Iris pigment epithelial cell (primary cell): ENCODE results near the gene HSPG2.
"Not testable (repeated sequence)": the region's sequence is repeated elsewhere in the genome, so short reads cannot be mapped to it uniquely, and the experiment has no call there.

Experiments used
- DNase-seq: peaks from one replicate; pipeline ENCODE4 v3.0.0-alpha.2; 2011; ENCODE audit warnings: low read depth

Gene HSPG2

DNA sequence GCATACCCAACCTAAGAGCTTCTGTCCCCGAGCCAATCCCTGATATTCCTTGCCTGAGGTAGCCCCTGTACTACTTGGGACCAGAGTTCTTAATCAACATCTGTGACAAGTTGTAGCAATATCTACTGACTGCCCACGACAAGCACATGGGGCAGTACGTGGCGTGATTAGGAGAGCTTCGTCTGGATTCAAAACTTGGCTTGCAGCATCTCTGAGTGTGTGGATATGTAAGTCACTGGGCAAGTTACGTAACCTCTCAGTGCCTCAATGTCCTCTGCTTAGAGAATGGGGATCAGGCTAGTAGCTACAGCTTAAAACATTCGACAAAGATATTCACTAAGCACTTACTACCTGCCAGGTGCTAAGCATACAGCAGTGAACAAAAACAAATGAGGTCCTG lies 5.0 kb downstream of the HSPG2 start:
- peak; percentile 92 for DNase-seq

DNA sequence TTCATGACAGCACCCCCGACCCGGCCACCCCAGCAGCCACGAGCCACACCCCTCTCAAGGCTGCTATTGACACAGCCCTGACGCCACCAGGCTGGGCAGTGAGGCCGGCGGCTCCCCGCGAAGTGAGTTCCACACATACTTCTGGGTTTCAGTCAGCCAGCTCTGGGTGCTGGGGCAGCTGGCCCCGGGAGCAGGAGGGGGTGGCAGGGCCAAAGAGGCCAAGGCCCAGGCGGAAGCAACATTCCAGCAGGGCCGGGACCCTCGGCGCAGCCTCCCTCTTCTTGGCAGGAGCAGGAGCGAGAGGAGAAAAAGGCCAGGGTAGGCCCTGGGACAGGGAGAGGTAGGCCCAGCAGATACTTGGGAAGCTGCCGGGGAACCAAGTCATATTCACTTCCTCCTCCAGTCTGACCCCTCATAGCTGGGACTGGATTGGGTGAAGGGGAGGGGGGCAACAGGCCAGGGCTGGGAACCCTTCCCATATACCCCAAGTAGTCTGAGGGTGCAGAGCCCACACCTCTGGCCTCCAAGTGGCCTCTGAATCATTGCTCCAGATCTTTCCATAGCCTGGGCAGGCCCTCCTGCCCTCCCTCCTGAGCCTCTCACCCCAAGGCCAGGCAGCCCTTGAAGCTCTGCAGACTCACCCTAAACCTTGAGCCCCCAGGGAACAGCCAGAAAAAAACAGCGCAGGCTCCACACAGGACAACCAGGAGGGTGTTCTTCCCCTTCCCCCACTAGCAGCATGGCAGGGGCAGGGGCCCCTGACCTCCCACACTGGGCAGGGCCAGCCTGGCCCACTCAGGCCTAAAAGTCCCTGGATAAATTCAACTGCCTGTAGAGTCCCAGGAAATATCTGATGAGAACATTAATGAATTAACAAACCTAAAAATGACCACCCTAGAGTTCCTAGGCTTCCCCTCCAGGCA lies 5.7 kb downstream of the HSPG2 start:
- peak; percentile 88 for DNase-seq

DNA sequence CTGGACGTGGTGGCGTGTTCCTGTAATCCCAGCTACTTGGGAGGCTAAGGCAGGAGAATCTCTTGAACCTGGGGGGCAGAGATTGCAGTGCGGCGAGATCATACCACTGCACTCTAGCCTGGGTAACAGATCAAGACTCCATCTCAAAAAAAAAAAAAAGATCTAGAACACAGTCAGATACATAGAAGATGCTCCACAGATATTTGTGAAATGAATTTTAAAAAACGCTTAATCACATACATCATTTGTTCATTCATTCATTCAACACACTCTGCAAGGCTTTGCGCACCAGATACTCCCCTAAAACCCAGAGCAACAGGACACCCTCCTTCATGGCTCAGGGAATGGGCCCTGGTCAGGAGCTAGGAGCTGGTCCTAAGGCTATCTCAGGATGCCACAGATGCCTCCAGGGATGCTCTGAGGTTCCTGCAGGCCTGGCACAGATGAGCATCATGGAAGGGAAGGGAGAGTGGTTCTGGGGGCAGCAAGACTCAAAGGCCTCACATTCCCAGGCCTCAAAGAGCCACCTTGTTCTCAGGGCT lies 6.4 kb downstream of the HSPG2 start:
- DNase-seq = no peak

DNA sequence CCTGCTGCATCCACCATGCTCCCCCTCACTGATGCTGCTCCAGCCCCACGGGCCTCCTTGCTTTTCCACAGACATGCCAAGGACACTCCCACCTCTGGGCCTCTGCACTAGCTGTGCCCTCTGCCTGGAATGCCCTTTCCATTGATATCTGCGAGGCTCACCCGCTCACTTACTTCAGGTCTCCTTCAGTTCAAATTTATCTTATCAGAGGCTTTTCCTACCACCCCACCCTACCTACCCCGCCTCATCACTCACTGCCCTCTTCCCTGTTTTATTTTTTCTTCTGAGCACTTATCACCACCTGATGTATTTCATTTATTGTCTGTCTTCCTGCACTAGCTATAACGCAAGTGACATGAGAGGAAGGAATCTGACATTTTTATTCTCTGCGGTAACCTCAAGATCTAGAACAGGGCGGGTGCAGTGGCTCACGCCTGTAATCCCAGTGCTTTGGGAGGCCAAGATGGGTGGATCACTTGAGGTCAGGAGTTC lies 7.0 kb downstream of the HSPG2 start:
- no peak for DNase-seq

DNA sequence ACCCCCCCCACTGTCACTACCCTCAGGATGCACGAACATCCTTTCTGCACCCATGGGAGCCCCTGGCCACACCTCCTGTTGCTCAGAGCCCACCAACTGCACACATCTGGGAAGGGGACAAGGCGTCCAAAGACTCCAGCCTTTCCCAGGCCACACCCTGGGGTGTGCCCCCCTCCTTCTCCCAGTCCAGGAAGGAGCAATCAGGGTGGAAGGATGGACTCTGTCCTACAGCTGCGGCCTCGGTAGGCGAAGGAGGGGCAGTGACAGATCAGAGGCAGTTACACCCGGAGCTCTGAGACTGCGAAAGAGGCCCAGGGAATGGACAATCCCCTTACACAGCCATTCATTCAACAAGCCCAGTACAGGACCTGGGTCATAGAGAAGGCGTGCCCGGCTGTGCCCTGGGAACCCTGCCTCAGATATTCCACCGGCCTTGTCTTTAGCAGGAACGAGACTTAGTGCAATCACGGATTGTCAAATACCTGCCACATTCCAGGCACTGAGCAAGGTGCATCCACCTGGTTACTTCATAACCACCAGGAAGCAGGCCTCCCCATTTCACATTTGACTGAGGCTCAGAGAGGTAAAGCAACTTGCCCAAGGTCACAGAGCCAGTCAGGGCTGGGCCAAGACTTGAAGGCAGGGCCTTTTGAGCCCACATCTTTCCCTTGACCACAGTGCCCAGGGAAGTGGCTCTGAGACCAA lies 9.4 kb downstream of the HSPG2 start:
- no peak for DNase-seq

DNA sequence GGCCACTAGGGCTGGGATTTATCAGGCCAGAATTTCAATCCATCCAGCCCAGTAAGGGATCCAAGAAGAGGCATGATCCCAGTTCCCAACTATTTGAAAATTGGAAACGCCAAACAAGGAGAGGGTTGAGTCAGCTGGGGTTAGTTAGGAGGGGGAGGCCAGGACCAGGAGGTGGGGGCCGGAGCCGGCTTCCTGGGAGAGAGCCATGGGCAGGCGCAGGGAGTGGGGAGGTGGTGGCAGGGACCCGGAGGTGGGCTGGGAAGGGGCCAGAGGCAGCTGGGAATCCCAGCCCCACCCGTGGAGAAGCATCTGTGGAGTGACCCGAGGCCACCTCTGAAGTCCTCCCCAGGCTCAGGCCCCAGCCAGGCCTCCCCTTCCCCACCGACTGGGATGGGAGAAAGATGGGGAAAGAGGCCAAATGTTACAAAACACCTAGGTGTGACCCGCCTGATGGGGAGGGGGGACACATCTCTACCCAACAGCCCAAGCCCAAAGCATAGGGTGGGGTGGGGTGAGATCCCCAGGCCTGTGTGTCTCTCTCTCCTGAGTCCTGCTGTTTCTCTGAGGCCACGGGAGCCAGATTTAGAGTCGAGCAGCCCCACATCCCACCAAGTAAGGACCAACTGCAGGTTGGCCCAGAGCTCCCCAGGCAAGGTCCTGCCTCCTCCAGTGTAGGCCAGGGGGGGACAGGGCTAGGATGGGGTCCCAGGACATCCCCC lies 10.1 kb downstream of the HSPG2 start:
- DNase-seq = no peak

DNA sequence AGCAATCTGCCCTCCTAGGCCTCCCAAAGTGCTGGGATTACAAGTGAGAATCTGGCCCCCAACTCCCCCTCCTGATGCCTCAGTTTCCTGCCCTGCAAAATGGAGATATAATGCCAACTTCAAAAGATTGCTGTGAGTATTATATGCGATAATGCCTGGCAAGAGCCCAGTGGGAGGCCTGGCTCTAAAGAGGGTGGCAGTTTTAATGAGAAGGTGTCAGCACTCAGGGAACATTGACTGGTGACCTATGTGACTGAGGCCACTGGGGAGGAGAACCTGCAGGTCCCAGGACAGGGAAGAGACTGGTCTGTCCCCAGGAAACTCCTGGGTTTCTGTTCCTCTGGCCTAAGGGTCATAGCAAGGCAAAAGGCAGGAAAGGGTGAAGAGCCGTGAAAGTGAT lies 11.0 kb downstream of the HSPG2 start:
- no peak for DNase-seq

DNA sequence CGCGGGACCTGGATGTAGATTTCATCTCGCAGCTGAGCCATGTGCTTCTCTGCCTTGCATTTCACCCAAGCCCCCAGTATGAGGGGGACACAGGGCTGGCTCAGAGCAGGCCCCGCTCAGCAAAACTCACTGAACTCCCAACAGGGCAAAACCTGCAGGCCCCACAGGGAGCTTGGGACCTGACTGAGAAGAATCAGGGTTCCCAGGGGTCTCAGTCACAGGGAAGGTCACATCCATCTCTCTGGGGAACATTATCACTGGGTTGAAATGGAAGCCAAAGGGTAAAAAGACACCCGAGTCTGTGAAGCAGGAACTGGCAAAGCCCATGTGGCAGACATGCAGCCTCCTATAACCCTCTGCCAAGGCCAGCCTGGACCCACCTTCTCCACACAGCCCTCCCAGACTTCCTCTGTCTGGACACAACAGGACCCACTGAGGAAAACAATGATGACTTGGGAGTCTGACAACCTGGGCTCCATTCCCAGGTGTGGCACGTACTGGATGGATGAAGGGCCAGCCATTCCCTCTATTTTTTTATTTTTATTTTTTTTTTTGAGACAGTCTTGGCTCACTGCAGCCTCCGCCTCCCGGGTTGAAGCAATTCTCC lies 11.7 kb downstream of the HSPG2 start:
- no peak for DNase-seq

DNA sequence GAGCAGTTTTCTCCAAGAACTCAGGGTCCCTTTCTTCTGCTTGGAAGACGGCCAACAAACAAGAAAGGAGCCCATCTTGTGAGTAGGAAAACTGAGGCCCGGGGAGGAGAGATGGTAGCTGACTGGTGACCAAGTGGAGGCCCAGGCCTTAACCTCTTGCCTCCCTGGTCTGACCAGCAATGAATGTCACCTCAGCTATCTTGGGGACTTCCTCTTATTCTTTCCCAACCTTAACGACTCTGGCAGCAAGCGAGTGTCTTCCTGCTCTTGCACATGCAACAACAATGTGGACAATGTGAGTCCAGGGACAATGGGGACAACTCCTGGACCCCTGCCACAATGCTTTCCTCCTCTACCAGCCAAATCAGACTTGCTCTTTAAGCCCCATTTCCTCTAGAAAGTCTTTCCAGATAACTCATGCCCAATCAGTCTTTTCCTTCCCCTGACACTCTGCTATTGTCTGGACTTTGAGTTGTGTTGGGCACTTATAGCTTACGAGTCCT lies 12.6 kb downstream of the HSPG2 start:
- no peak for DNase-seq

DNA sequence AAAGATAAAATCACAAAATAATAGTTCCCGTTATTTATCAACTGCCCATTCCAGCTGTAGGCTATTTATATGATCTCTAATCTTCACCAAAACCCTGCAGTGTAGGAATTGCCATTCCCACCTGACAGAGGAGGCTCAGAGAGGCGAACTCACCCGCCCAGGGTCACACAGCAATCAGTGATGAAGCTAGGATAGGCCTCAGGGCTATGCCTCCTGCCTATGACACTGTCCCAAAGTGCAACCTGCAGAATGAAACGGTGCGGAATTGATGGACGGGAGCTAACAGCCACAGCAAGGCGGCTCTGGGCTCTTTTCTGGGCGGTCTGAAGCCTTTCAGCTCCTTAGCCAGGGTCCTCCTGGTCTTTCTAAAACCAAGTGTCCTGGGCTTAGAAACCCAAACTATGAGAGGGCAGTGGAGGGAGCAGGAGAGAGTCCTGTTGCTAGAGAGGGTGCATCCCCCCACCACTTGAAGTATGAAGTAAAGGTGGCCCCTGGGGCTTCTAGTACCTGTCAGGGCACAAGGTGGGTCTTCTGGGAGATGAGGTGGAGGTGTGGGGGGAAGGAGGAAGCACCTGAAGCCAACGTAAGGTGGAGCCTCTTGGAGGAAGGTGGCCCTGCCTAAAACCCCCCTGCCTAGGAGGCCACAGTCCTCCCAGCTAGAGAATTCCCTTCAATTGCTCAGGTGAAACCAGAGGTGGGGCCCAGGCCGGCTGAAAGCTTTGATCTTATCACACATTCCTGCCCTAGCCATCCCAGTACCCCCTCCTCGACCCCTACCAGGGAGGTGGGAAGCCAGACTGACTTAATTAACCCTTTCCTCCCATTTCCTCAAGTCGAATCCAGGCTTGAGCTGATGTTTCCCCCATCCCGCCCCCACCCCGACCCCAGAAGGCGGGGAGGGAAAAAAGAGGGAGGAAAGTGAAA lies 14.8 kb downstream of the HSPG2 start:
- no peak for DNase-seq

DNA sequence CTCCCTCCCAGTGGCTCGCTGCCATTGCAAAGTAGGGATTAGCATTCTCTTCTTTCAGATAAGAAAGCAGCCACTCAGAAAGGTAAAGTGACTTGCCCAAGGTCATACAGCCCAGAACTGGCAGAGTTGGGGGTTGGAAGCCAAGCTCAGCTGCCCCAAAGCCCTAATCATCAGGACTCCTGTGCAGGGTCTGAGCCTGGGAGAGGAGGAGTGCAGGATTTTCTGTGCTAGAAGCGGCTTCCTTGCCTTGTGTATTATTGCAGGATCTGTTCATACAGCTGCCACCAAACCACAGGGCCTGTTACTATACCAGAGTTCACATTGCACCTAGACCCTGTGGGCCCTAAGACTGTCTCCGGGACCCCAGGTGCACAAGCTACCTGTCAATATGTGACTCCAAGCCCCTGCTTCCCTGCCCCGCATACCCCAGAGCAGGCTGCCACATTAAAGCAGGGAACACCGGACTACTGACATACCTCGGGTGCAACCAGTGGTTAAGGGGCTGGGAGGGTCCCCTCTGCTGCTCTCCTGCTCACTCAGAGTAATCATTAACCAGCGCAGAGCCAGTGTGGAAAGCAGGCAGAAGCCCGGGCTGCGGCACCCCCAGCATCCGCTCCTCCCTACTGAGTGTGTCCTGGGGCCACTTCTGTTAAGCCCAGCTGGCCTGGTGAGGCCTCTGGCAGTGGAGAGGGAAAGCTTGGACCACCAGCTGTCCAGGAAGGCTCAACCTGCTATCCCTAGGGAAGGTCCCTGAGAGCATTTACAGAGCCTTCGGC lies 15.8 kb downstream of the HSPG2 start:
- DNase-seq = no peak

DNA sequence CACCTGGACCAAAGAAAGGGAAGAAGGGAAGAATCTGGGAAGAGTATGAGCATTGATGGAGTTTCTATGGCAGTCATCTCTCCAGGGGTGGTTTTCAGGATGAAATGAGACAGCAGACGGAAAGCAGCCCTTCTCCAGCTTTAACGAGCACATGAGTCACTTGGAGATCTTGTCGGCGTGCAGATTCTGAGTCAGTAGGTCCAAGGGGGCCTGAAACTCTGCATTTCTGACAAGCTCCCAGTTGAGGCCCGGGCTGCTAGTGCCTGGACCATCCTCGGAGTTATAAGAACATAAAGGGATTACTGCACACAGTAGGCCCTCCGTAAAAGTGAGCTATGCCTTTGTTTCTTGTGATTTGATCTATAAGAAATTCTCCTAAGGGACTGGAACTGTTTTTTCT lies 17.6 kb downstream of the HSPG2 start:
- peak; percentile 84 for DNase-seq

DNA sequence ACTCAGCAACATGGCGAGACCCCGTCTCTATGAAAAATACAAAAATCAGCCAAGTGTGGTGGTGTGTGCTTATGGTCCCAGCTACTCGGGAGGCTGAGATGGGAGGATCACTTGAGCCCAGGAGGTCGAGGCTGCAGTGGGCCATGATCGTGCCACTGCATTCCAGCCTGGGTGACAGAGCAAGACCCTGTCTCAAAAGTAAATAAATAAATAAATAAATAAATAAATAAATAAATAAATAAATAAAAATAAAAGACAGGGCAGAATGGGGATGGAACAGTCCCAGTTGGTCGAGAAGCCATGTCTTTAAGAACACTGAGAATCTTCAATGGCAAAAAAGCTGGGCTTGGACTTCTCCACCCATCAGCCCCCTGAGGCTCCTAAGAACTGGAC lies 19.9 kb downstream of the HSPG2 start:
- not testable (repeated sequence) for DNase-seq

DNA sequence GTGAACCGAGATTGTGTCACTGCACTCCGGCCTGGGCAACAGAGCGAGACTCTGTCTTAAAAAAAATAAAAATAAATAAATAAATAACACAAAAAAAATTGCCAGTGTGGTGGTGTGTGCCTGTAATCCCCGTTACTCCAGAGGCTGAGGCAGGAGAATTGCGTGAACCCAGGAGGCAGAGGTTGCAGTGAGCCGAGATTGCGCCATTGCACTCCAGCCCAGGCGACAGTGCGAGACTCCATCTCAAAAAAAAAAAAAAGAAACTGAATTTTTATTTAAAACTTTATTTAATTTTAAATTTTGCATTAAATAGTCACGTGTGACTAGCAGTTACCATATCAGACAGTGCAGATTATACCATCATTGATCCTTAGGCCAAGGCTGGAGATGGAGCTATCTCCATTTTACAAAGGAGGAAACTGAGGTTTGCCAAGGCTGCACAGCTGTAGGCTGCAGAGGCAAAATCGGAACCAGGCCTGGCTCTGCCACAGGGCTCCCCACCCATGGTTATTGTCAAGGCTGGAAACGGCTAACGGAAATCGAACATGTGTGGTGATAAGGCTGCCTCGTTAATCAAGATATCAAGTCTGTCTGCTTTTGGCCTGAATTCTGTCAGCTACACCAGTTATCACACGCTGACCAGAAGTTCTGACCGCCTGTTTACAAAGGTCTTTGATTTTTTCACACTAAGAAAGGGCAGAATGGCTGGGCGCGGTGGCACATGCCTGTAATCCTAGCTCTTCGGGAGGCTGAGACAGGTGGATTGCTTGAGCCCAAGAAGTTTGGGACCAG lies 20.5 kb downstream of the HSPG2 start:
- no peak for DNase-seq

DNA sequence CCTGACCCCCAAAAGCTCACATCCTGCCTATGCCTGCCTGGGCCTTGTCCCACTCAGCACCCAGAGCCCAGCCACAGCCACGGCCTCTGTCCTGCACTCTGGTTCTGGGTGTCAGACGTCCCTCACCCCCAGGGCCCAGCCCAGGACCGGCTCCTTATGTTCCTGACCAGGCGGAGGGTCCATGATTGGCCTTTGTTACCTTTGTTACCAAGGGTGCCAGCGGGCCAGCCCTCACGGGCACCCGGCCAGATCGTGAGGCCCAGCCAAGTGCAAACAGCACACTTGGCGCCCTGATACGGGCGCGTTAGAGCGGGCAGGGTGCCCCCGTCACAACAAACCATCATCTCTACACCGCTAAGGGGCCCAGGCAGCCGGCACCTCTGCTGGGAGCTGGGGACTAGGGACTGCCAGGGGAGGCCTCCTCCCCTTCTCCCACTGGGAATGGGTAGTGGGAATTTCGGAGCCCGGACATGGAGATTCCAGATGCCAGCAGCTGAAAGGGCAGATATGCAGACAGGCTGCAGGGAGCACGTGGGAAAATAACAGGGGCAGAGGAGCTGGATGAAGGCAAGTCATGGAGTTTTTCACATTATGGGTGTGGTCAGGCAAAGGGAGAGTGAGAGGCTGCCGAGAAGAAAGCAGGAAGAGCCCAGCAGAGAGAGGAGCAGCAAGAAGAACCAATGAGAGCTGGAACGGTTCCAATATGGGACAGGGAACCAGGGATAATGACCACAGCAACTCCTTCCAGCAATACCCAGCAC lies 22.1 kb downstream of the HSPG2 start:
- DNase-seq = no peak

DNA sequence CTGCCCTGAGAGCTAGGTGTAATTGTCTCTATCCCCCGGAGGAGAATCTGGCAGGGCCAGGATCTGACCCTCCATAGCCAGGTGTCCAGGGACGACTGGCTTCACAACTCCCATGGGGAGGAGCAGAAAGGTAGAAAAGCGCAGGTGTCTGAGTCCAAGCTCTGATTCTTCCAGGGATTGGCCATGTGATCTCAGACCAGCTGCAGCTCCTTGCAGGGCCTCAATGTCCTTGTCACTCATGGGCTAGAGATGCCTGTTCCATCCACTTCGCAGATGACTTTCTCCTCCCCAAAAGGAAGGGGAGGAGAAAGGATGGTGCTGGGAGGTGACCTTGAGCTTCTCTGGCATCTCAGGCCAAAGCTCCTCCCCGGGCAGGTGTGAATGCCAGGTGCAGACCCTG lies 22.7 kb downstream of the HSPG2 start:
- DNase-seq = no peak

DNA sequence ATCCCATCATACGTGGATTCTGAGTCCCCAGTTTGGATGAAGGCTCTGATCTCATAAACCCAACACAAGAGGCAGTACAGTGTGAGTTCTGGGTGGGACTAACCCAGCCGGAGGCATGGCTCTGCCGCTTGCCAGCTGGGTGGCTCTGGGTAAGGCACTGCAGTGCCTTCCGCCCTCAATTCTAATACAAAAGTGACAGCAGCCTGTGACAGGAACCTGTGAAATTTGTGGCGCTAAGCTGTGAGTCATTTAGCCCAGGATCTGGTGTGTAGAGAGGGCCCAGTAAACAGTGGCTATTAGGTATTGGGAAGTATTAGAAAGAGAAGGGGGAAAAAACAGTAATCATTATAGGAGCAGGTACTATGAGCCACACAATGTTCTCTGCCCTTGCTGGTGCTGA lies 23.3 kb downstream of the HSPG2 start:
- DNase-seq = no peak

DNA sequence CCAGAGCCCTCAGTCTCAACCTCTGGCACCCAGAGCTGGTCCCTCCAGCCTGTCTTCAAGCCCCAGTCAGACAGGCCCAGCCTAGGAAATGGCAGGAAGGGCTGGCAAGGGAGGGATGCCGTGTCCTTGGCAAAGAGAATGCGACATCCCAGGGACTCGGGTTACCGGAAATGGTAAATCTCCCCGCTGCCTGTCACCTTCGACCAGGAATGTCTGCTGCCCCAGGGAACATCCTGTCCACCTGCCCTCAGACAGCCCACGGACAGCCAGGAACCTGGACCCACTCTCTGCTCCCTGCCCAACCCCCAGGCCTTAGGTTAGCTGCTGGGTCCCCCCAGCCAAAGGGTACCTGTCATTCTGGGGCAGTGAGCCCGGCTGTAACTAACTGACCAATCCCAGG lies 23.9 kb downstream of the HSPG2 start:
- no peak for DNase-seq
